T-helper 17 cell (primary cell): ENCODE measurements around the gene LSR. TPM values are rescaled to one million over a fixed set of nuclear protein-coding genes. Genes with fewer than 3 reads are reported as not detected.
"Not testable (repeated sequence)": the region's sequence is repeated elsewhere in the genome, so short reads cannot be mapped to it uniquely, and the experiment has no call there.

Source experiments
- ATAC-seq: fragments of 150-1000 bp; cut with Tn5 transposase; 2 replicates; pipeline ENCODE4 v1.10.0; 2021; ENCODE audit warnings: mild to moderate bottlenecking, moderate library complexity
- DNase-seq, 3 donors: peaks; one replicate each; pipeline versions ENCODE4 v3.0.0 to v3.0.0-alpha.2; 2020 to 2021
- H3K9me3 ChIP-seq: one replicate; pipeline ENCODE4 v1.7.0; 2013; ENCODE audit warnings: low read length, mild to moderate bottlenecking; ENCODE audit not compliant: control insufficient read depth, poor library complexity, severe bottlenecking
- H3K27ac Mint-ChIP-seq: one replicate; pipeline ENCODE4 v1.8.0; 2022; ENCODE audit warnings: mild to moderate bottlenecking, moderate library complexity, mixed read lengths
- H3K27me3 Mint-ChIP-seq: one replicate; pipeline ENCODE4 v1.8.0; 2022; ENCODE audit warnings: mixed read lengths
- H3K36me3 Mint-ChIP-seq: one replicate; pipeline ENCODE4 v1.8.0; 2022; ENCODE audit warnings: low read depth, mixed read lengths
- H3K4me1 Mint-ChIP-seq: one replicate; pipeline ENCODE4 v1.8.0; 2022; ENCODE audit warnings: mild to moderate bottlenecking, mixed read lengths
- H3K4me3 Mint-ChIP-seq: one replicate; pipeline ENCODE4 v1.8.0; 2022; ENCODE audit warnings: mild to moderate bottlenecking, moderate library complexity, mixed read lengths
- total RNA-seq, 4 donors: library from RNA in 2 of 4; stranded (reverse) in 2 of 4; gene quantifications; one replicate each; pipeline ENCODE4 v1.2.3 and lab custom pipeline; 2022 to 2026

Gene LSR
- total RNA-seq, 2 donors from 2014 or later, result 42.6 to 44.5 TPM

DNA sequence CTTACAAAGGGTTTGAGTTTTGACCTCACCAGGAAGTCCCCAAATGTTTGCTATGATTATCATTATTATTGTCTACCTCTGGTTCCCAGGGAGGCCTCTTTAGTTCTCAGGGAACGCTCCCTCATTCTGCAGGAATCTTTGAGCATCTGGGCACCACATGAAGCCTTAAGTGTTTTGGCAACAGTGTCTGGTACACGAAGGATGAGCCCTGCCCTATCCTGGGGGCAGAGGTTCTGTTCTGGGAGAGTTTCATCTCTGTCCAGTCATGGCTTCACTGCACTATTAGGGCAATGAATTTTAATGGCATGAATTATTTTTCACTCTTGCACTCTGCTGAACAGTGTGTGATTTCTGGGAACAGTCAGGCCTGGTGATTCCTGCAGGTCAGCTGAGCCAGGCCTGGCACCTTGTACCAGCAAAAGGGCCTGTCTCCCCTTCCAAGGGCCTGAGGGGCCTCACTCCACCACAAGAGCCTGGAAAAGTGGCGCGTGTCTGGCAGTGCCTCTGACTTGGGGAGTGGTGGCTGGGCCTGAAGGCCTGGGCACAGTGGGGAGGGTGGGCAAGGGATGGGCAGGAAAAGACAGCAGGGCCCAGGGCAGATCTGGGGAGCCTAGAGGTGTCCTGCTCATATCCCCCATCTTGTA is 24.8 kb upstream of the LSR start:
- H3K4me3 Mint-ChIP-seq, result no peak overlapping the region
- ATAC-seq (no peak), DNase-seq (no peak)
- no peaks in the 10 kb centered on the region for H3K9me3 ChIP-seq
- H3K36me3 Mint-ChIP-seq, result no peaks in the 10 kb centered on the region
- H3K27me3 Mint-ChIP-seq, result no peaks in the 10 kb centered on the region
- peaks cover 28% of the 10 kb centered on the region for H3K4me1 Mint-ChIP-seq
- H3K27ac Mint-ChIP-seq, result peak overlapping the region; percentile 66

DNA sequence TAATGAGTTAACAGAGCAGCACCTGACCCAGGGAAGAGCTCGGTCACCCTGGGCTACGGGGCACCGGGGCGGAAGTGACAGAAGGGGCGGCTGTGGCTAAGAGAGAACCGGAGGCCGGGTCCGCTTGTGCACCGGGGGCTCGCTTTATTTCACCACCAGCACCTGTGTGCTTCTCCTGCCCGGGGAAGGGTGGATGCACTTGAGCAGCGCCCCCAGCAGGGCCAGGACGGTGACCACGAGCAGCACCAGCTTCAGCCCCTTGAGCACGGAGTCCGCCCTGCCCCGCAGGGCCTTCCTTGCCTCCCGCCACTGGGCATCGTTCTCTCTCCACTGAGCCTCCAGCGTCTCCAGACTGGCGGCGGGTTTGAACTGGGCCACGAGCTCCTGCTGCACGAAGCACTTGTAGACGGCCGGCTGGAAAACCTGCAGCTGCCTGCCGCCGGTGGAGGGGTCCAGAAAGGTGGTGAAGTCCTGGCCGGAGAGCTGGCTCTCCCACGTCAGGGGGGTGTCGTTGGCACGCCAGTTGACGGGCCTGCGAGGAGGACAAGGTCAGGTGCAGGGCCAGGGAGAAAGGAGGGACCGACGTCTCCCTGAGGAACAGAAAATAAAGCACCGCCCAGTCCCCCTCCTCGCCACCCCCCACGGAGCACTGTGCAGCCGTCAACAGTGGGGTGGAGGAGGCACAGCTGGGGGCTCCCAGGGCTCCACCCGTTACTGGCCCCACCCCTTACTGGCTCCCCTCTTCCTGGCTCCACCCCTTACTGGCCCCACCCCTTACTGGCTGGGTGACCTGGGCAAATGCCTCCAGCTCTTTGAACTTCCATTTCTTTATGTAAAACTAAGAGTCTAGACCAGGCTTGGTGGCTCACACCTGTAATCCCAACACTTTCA is 23.9 kb upstream of the LSR start:
- peak; percentile 48 for ATAC-seq
- no peaks in the 10 kb centered on the region for H3K9me3 ChIP-seq
- Mint-ChIP-seq H3K27ac (no peak overlapping the region), H3K4me1 (peaks cover 29% of the 10 kb centered on the region), H3K36me3 (no peaks in the 10 kb centered on the region), H3K4me3 (peak overlapping the region; percentile 19), H3K27me3 (no peaks in the 10 kb centered on the region)
- DNase-seq, result no peak

DNA sequence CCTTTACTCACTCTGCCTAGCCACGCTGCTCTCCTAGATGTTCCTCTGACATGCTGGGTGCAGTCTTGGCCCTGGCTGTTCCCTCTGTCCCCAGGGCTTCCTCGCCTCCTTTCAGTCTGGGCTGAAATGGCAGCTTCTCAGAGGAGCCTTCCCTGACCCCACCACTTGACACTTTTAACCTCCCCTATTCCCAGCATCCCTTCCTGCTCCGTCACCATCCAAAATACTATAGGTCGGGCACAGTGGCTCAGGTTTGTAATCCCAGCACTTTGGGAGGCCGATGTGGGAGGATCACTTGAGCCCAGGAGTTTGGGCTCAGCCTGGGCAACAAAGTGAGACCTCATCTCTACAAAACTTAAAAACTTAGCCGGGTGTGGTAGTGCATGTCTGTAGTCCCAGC is 22.9 kb upstream of the LSR start:
- H3K4me1 Mint-ChIP-seq, result peaks cover 26% of the 10 kb centered on the region
- no peaks in the 10 kb centered on the region for H3K36me3 Mint-ChIP-seq
- H3K27ac Mint-ChIP-seq, result peak overlapping the region; percentile 27
- H3K27me3 Mint-ChIP-seq, result no peaks in the 10 kb centered on the region
- ATAC-seq (no peak), DNase-seq (no peak)
- no peak overlapping the region for H3K4me3 Mint-ChIP-seq
- no peaks in the 10 kb centered on the region for H3K9me3 ChIP-seq

DNA sequence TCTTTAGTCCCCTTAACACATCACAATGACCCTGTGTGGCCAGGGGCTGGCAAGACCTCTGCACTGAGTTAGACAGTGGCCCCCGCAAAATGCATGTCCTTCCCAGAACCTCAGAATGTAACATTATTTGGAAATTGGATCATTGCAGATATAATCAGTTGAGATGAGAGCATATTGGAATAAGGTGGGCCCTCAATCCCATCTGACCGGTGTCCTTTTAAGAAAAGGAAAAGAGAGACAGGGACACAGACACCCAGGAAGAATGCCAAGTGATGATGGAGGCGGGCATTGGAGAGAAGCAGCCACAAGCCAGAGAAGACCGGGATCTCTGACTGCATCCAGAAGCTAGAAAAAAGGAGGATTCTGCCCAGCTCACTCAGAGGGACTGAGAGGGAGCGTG is 22.1 kb upstream of the LSR start:
- Mint-ChIP-seq H3K27me3 (no peaks in the 10 kb centered on the region), H3K4me1 (peaks cover 24% of the 10 kb centered on the region), H3K4me3 (no peak overlapping the region), H3K36me3 (no peaks in the 10 kb centered on the region), H3K27ac (no peak overlapping the region)
- H3K9me3 ChIP-seq, result no peaks in the 10 kb centered on the region
- DNase-seq (no peak), ATAC-seq (no peak)

DNA sequence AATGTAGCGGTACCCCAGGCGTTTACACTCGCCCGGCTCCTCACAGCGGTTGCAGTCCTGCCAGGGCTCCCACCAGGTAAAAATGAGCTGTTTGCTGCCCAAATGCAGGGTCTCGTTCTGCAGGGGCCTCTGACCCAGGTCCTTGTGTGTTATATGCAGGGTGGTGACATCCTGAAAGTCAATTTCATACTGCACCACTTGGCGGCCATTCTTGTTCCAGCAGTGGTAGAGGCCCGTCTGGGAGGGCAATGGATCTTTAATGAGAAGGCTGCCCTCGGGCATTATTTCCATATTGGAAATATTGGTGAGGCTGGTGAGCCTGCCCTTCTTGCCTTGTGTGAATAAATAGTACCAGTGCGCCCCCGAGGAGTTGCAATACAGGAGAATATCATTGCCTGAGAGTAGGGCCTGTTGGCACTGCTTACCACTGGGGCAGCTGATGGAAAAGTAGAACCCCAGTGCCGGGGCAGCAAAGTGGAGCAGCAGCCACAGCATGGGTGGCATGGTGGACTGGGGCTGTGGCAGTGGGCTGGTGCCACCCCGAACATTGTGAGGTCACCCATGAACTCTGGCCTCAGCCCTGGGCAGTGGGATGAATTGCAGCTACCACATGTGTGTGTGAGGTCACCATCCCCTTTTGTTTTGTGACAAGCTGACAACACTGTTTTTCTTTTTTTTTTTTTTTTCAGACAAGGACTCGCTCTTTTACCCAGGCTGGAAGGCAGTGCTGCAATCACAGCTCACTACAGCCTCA is 20.4 kb upstream of the LSR start, which contains the start of gene FAM187B:
Gene FAM187B (minus strand): TSS at position 563 of the 754 bp plus-strand sequence. CDS start 59 bp downstream, at position 504.
- no peak within 1 kb of the TSS for H3K4me3 Mint-ChIP-seq
- H3K27ac Mint-ChIP-seq, result no peak within 1 kb of the TSS
- no peaks in the 10 kb centered on the region for H3K27me3 Mint-ChIP-seq
- no peaks in the 10 kb centered on the region for H3K36me3 Mint-ChIP-seq
- H3K4me1 Mint-ChIP-seq, result peaks cover 19% of the 10 kb centered on the region
- no peaks in the 10 kb centered on the region for H3K9me3 ChIP-seq
- DNase-seq (no peak), ATAC-seq (no peak)

DNA sequence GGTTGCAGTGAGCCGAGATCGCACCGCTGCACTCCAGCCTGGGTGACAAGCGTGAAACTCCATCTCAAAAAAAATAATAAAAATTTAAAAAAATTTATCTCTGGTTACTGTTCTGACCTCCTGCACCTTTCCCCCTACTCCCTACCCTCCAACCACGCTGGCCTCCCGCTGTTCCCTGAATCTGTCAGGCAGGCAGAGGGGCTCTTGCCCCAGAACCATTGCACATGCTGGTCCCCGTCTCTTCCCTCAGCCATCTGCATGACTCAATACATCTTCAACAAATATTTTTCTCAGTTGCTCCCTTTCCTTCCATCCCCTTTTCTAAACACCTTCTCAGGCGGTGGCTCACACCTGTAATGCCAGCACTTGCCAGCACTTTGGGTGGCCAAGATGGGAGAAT is 19.2 kb upstream of the LSR start:
- no peak overlapping the region for H3K27ac Mint-ChIP-seq
- no peaks in the 10 kb centered on the region for H3K27me3 Mint-ChIP-seq
- no peak for ATAC-seq
- no peak for DNase-seq
- H3K4me3 Mint-ChIP-seq, result no peak overlapping the region
- peaks cover 19% of the 10 kb centered on the region for H3K4me1 Mint-ChIP-seq
- no peaks in the 10 kb centered on the region for H3K36me3 Mint-ChIP-seq
- H3K9me3 ChIP-seq, result no peaks in the 10 kb centered on the region

DNA sequence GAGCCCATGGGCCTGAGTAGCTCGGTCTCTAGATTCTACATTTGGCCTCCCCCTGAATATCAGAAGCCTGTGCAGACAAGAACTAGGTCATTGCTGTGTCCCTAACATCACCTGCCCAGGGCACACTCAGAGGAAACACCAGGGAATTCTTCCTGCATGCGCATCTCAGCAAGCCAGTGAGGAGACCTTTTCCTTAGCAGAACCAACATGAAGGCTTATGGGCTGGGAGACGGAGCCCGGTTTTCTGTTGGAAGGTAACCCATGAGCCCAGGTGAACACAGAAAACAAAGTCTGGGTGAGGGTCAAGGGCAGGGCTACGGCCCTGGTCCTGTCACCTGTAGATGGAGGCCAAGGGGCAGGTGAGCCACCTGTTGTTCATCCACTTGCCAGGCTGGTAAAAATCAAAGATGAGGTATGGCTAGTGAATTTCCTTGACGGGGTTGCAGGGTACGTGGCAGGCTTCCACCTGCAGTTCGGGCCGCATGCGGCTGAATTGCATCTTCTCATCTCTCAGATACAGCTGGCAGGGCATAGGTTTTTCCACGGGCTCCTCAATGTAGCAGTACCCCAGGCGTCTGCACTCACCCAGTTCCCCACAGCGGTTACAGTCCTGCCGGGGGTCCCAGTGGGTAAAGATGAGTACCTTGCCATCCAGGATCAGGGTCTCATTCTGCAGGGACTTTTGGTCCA is 16.7 kb upstream of the LSR start:
- no peak for ATAC-seq
- H3K4me1 Mint-ChIP-seq, result peaks cover 12% of the 10 kb centered on the region
- H3K9me3 ChIP-seq, result no peaks in the 10 kb centered on the region
- no peaks in the 10 kb centered on the region for H3K27me3 Mint-ChIP-seq
- H3K27ac Mint-ChIP-seq, result no peak overlapping the region
- no peak for DNase-seq
- H3K4me3 Mint-ChIP-seq, result no peak overlapping the region
- no peaks in the 10 kb centered on the region for H3K36me3 Mint-ChIP-seq

DNA sequence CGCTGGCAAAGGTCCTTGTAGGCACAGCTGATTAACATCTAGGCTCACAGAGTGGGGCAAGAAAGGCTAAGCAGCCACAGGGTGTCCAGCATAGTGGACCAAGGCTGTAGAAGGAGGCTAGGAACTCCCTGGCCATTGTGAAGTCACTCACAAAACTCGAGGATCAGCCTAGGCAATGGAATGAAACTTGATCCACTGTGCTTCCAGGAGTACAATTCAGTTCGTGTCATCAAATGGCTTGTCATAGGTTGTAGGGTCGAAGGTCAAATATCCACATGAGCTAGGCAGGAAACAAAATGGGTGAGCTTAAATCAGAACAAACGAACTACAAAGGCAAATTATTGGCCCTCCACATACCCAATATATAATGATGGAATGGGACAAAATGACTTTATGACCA is 15.9 kb upstream of the LSR start:
- no peaks in the 10 kb centered on the region for H3K27me3 Mint-ChIP-seq
- ATAC-seq, result no peak
- no peaks in the 10 kb centered on the region for H3K9me3 ChIP-seq
- H3K4me1 Mint-ChIP-seq, result peaks cover 15% of the 10 kb centered on the region
- H3K4me3 Mint-ChIP-seq, result no peak overlapping the region
- no peak overlapping the region for H3K27ac Mint-ChIP-seq
- no peaks in the 10 kb centered on the region for H3K36me3 Mint-ChIP-seq
- no peak for DNase-seq

DNA sequence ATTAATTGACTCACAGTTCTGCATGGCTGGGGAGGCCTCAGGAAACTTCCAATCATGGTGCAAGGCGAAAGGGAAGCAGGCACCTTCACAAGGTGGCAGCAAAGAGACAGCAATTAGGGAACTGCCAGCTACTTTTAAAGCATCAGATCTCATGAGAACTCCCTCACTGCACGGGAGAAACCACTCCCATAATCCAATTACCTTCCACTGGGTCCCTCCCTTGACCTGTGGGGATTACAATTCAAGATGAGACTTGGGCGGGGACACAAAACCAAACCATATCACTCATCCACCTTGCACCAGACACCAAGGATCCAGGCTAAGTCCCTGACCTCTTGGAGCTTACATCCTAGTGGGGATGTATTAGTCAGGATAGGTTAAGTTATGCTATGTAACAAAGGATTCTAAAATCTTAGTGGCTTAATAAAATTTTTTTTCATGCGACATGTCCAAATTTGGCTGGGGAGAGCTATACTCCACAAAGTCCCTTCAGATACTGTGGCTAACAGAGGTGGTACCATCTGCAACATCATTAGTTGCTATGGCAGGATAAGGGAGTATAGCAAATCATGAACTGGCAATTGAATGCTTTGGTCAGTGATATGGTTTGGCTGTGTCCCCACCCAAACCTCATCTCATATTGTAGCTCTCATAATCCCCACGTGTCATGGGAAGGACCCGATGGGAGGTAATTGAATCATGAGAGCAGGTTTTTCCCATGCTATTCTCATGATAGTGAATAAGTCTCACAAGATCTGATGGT is 12.0 kb upstream of the LSR start:
- no peaks in the 10 kb centered on the region for H3K27me3 Mint-ChIP-seq
- no peak overlapping the region for H3K4me3 Mint-ChIP-seq
- ATAC-seq (no peak), DNase-seq (no peak)
- no peaks in the 10 kb centered on the region for H3K9me3 ChIP-seq
- no peaks in the 10 kb centered on the region for H3K36me3 Mint-ChIP-seq
- H3K27ac Mint-ChIP-seq, result peak overlapping the region; percentile 24
- peaks cover 29% of the 10 kb centered on the region for H3K4me1 Mint-ChIP-seq

DNA sequence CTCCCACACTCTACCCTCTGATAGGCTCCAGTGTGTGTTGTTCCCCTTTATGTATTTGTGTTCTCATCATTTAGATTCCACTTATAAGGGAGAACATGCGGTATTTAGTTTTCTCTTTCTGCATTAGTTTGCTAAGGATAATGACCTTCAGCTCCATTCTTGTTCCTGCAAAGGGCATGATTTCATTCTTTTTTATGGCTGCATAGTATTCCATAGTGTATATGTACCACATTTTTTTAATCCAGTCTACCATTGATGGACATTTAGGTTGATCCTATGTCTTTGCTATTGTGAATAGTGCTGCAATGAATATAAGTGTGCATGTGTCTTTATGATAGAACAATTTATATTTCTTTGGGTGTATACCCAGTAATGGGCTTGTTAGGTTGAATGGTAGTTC is 9.2 kb upstream of the LSR start:
- peak overlapping the region; percentile 90 for H3K27ac Mint-ChIP-seq
- H3K27me3 Mint-ChIP-seq, H3K9me3 ChIP-seq, H3K36me3 Mint-ChIP-seq, ATAC-seq, DNase-seq: not testable (repeated sequence)
- H3K4me1 Mint-ChIP-seq, result peaks cover 25% of the 10 kb centered on the region
- peak overlapping the region; percentile 64 for H3K4me3 Mint-ChIP-seq

DNA sequence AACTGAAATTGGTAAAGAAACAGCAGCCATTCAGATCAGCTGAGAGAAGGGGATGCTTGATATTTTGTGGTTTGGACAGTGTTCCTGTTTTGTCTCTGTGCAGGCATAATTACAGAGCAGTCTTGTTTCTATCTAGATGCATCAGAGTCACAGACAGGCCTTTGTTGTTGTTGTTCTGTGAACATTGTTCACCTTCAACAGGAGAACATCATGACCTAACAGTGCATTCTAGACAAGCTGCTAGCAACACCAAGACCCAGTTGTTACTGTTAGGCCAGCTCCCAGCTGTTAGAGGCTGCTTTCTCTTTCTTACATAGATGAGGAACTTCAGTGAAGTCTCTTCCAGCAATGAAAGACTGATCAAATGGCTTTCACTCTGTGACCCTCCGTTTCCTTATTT is 8.5 kb upstream of the LSR start:
- DNase-seq (no peak), ATAC-seq (peak; percentile 94)
- H3K4me3 Mint-ChIP-seq, result peak overlapping the region; percentile 64
- H3K4me1 Mint-ChIP-seq, result peaks cover 24% of the 10 kb centered on the region
- H3K36me3 Mint-ChIP-seq, result peaks cover 2% of the 10 kb centered on the region
- no peaks in the 10 kb centered on the region for H3K27me3 Mint-ChIP-seq
- H3K27ac Mint-ChIP-seq, result peak overlapping the region; percentile 90
- H3K9me3 ChIP-seq, result no peaks in the 10 kb centered on the region

DNA sequence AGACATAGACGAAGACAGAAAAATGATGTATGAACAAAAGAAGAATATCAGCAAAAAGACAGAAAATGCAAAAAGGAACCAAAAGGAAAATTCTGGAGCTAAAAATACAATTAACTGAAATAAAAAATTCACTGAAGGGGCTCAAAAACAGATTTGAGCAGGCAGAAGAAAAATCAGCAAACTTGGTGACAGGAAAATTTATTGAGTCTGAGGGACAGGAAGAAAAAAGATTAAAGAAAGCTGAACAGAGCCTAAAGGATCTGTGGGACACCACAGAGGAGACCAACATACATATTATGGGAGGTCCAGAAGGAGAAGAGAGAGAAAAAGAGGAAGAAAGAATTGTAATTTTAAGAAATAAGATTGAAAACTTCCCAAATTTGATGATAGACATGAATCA is 7.4 kb upstream of the LSR start:
- DNase-seq (no peak), ATAC-seq (no peak)
- Mint-ChIP-seq H3K36me3 (peaks cover 2% of the 10 kb centered on the region), H3K4me3 (no peak overlapping the region), H3K4me1 (peaks cover 24% of the 10 kb centered on the region), H3K27me3 (no peaks in the 10 kb centered on the region), H3K27ac (peak overlapping the region; percentile 90)
- H3K9me3 ChIP-seq, result no peaks in the 10 kb centered on the region
